BE2C (cell line): ENCODE results near the gene CCDC92.

Source experiments
- DNase-seq: peaks from one replicate; pipeline ENCODE4 v3.0.0-alpha.2; 2020
- H3K27me3 ChIP-seq: fragments of 250-450 bp; sonication (Bioruptor Pico); 2 replicates; pipeline ENCODE4 v1.5.1; 2020; ENCODE audit warnings: mild to moderate bottlenecking
- H3K36me3 ChIP-seq: fragments of 250-450 bp; sonication (Bioruptor Pico); 2 replicates; pipeline ENCODE4 v1.5.1; 2020; ENCODE audit warnings: mild to moderate bottlenecking
- H3K4me1 ChIP-seq: fragments of 250-450 bp; sonication (Bioruptor Pico); 2 replicates; pipeline ENCODE4 v1.5.1; 2020
- H3K4me3 ChIP-seq: 2 replicates; pipeline ENCODE4 v1.5.1; 2011; ENCODE audit warnings: low read depth, low read length
- H3K9me3 ChIP-seq: fragments of 250-450 bp; sonication (Bioruptor Pico); 2 replicates; pipeline ENCODE4 v1.5.1; 2020
- TF ChIP-seq, protein P1 (sequence below): IDR thresholded peaks from 2 replicates; pipeline ENCODE4 v1.5.1; 2012; ENCODE audit warnings: mild to moderate bottlenecking, low read depth, low read length

Gene CCDC92

DNA sequence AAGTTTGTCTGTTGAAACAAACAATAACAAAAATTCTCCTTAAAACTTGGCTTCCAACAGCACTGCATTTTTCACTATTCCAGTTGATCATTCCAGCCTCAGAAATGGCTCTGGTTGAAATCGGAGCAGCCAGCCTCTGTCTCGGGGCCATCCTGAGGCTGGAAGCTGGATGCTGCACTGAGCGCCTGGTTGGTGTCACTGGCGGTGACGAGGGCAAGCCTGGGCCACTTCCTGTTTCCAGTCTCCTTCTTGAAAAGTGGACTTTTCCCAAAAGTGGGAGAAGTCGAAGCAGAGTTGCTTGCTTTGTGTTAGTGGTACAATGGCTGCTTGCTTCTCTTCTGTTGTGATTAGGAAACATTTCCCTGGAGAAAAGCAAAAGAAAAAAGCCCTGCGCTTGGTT lies 48.7 kb downstream of the CCDC92 start:
- TF ChIP-seq, protein P1, sequence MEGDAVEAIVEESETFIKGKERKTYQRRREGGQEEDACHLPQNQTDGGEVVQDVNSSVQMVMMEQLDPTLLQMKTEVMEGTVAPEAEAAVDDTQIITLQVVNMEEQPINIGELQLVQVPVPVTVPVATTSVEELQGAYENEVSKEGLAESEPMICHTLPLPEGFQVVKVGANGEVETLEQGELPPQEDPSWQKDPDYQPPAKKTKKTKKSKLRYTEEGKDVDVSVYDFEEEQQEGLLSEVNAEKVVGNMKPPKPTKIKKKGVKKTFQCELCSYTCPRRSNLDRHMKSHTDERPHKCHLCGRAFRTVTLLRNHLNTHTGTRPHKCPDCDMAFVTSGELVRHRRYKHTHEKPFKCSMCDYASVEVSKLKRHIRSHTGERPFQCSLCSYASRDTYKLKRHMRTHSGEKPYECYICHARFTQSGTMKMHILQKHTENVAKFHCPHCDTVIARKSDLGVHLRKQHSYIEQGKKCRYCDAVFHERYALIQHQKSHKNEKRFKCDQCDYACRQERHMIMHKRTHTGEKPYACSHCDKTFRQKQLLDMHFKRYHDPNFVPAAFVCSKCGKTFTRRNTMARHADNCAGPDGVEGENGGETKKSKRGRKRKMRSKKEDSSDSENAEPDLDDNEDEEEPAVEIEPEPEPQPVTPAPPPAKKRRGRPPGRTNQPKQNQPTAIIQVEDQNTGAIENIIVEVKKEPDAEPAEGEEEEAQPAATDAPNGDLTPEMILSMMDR, result no peak
- Histone ChIP-seq H3K27me3 (no peaks in the 10 kb centered on the region), H3K4me3 (no peak overlapping the region), H3K36me3 (no peaks in the 10 kb centered on the region), H3K9me3 (no peaks in the 10 kb centered on the region), H3K4me1 (no peaks in the 10 kb centered on the region)
- DNase-seq, result no peak

DNA sequence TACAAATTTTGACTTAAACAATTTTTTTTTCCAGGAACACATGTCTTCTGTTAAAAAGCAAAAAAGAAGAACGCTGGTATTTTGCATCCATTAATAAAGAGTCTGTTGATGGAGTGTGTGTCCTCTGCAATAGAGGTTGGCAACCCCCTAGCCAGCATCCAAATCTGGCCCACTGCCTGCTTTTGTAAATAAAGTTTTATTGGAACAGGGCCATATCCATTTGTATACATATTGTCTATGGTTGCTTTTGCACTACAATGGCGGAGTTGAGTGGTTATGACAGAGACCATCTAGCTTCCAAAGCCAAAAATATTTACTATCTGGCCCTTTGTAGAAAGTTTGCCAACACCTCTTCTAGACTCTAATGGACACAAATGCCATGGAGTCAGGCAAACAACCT lies 49.6 kb downstream of the CCDC92 start:
- H3K36me3 ChIP-seq, result no peaks in the 10 kb centered on the region
- TF ChIP-seq, protein P1, result no peak
- no peaks in the 10 kb centered on the region for H3K9me3 ChIP-seq
- H3K27me3 ChIP-seq, result no peaks in the 10 kb centered on the region
- H3K4me3 ChIP-seq, result no peak overlapping the region
- DNase-seq, result no peak
- H3K4me1 ChIP-seq, result no peaks in the 10 kb centered on the region

DNA sequence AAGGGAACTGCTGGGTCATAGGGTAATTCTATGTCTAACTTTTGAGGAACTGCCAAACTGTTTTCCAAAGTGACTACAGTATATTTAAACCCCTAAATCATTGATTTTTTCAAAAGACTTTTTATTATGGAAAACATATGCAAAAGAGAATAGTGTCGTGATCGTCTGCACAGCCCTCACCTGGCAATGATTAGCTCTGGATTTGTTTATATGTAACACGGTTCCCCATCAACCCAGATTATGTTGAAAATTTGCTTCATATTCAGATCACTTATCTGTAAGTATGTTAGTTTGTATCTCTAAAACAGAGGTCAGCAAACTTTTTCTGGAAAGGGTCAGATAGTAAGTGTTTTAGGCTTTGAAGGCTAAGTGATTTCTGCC lies 52.7 kb downstream of the CCDC92 start:
- Histone ChIP-seq H3K4me1 (no peaks in the 10 kb centered on the region), H3K4me3 (no peak overlapping the region), H3K36me3 (no peaks in the 10 kb centered on the region), H3K27me3 (no peaks in the 10 kb centered on the region), H3K9me3 (no peaks in the 10 kb centered on the region)
- no peak for DNase-seq
- TF ChIP-seq, protein P1, result no peak

DNA sequence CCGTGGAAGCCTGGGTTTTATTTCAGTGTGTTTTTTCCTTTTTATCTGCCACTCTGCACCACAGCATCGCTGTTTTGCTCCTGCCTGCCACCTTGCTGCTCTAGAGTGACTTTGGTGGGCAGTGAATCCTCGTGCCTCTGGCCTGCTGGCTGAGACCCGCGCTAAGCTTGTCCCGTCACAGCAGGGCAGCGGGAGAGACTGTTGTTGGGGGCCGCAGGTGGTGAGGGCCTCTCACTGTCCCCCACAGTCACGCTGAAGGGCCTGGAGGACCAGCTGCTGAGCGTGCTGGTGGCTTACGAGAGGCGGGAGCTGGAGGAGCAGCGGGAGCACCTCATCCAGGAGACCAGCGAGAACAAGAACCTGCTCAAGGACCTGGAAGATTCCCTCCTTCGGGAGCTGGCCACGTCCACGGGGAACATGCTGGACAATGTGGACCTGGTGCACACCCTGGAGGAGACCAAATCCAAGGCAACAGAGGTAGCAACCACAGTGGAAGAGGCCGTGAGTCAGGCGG lies 55.2 kb downstream of the CCDC92 start:
- no peaks in the 10 kb centered on the region for H3K9me3 ChIP-seq
- TF ChIP-seq, protein P1, result no peak
- H3K36me3 ChIP-seq, result no peaks in the 10 kb centered on the region
- no peak overlapping the region for H3K4me3 ChIP-seq
- H3K4me1 ChIP-seq, result peaks cover 4% of the 10 kb centered on the region
- no peak for DNase-seq
- H3K27me3 ChIP-seq, result no peaks in the 10 kb centered on the region

DNA sequence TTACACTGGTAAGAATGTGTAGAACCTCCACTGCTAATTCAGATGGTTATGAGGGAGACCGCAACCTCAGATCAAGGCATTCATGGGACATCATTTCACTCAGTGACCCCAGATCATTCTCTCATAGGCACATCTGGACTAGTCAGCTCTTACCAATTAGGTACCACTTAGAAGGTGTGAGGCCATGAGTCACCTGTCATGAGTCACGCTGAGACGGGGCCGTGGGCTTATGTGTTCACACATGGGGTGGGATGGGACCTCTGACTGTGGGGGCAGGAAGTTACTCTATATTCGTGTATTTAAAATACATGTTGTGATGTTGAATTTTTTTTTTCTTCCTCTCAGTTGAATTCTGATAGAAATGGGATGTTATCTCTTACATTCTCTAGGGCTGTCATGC lies 55.9 kb downstream of the CCDC92 start:
- no peaks in the 10 kb centered on the region for H3K27me3 ChIP-seq
- peaks cover 4% of the 10 kb centered on the region for H3K4me1 ChIP-seq
- H3K4me3 ChIP-seq, result no peak overlapping the region
- H3K9me3 ChIP-seq, result no peaks in the 10 kb centered on the region
- TF ChIP-seq, protein P1, result no peak
- no peaks in the 10 kb centered on the region for H3K36me3 ChIP-seq
- no peak for DNase-seq

DNA sequence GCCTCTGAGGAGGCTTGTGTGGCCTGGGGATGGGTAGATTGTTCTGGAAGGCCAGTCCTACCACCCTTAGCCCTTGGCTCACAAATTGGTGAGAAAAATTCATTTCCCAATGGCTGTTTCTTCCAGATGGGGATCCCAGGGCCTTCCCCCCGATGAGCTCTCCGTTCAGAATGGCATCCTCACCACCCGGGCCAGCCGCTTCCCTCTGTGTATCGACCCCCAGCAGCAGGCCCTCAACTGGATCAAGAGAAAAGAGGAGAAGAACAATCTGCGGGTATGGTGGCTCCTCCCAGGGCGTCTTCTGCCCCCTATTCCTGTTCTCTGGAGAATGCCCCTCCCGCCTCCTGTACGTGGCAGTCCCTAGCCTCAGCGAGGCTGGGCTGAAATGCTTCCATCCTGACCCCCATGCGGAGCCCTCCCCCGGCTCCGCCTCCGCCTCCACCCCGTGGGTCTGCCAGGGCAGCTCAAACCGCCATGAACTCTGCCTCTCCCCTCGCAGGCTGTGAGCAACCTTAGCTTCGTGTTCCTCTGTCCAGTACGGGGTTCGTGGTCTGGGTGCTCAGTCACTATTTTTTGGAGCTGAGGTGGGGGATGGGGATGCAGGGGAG lies 57.8 kb downstream of the CCDC92 start:
- Histone ChIP-seq H3K4me3 (no peak overlapping the region), H3K4me1 (peaks cover 4% of the 10 kb centered on the region), H3K36me3 (no peaks in the 10 kb centered on the region), H3K27me3 (no peaks in the 10 kb centered on the region), H3K9me3 (no peaks in the 10 kb centered on the region)
- TF ChIP-seq, protein P1, result no peak
- DNase-seq, result no peak
